IMR-90 (cell line): ENCODE results near the gene KRTAP3-1.

Source experiments
- BHLHE40 ChIP-seq: fragments of 150-350 bp; IDR thresholded peaks from 2 replicates; pipeline ENCODE4 v1.6.1; 2016; ENCODE audit warnings: mild to moderate bottlenecking, low read depth, low read length
- CEBPB ChIP-seq: IDR thresholded peaks from 2 replicates; pipeline ENCODE4 v1.6.1; 2012; ENCODE audit warnings: low read depth, low read length, improper control_type of control experiment
- MAZ ChIP-seq: IDR thresholded peaks from 2 replicates; pipeline ENCODE4 v1.6.1; 2012; ENCODE audit warnings: low read depth, mild to moderate bottlenecking, low read length, improper control_type of control experiment, moderate library complexity, borderline replicate concordance
- MXI1 ChIP-seq: IDR thresholded peaks from 2 replicates; pipeline ENCODE4 v1.6.1; 2012; ENCODE audit warnings: low read depth, mild to moderate bottlenecking, low read length, moderate library complexity, borderline replicate concordance
- POLR2A ChIP-seq: IDR thresholded peaks from 2 replicates; pipeline ENCODE4 v1.6.1; 2012; ENCODE audit warnings: mild to moderate bottlenecking, low read depth, low read length
- RAD21 ChIP-seq: IDR thresholded peaks from 2 replicates; pipeline ENCODE4 v1.6.1; 2012; ENCODE audit warnings: low read length, improper control_type of control experiment
- RCOR1 ChIP-seq: IDR thresholded peaks from 2 replicates; pipeline ENCODE4 v1.6.1; 2012; ENCODE audit warnings: mild to moderate bottlenecking, low read length, improper control_type of control experiment; ENCODE audit not compliant: insufficient replicate concordance
- TF ChIP-seq, protein P1 (sequence below): conservative IDR thresholded peaks from 2 replicates; pipeline ENCODE4 v1.5.1; 2012; ENCODE audit warnings: mild to moderate bottlenecking, low read depth, low read length, improper control_type of control experiment
- TF ChIP-seq, protein P2 (sequence below): fragments of 150-350 bp; IDR thresholded peaks from 2 replicates; pipeline ENCODE4 v1.6.1; 2017; ENCODE audit warnings: mild to moderate bottlenecking, antibody characterized with exemption, low read length, low read depth

DNA sequence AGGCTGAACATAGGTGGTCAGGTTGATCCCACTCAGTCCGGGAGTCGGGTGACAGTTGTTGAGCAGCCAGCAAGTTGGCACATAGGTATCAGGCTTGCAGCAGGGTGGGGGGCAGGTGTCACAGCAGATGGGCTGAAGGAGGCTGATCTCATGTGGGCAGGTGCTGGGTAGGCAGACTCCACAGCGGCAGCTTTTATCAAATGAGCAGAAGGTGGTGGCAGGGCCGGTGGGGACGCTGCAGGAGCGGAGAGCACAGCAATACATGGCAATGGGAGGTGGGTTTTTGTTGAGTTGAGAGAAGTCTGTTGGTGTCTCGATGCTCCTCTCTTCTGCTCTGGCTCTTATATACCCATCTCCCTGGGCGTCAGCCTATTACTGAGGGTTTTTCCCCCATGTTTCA is at the start of gene KRTAP3-1:
- TF ChIP-seq, protein P1, sequence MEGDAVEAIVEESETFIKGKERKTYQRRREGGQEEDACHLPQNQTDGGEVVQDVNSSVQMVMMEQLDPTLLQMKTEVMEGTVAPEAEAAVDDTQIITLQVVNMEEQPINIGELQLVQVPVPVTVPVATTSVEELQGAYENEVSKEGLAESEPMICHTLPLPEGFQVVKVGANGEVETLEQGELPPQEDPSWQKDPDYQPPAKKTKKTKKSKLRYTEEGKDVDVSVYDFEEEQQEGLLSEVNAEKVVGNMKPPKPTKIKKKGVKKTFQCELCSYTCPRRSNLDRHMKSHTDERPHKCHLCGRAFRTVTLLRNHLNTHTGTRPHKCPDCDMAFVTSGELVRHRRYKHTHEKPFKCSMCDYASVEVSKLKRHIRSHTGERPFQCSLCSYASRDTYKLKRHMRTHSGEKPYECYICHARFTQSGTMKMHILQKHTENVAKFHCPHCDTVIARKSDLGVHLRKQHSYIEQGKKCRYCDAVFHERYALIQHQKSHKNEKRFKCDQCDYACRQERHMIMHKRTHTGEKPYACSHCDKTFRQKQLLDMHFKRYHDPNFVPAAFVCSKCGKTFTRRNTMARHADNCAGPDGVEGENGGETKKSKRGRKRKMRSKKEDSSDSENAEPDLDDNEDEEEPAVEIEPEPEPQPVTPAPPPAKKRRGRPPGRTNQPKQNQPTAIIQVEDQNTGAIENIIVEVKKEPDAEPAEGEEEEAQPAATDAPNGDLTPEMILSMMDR = no peak
- TF ChIP-seq RAD21 (no peak), POLR2A (no peak), MAZ (no peak), BHLHE40 (no peak), RCOR1 (no peak), CEBPB (no peak), MXI1 (no peak)
- TF ChIP-seq, protein P2, sequence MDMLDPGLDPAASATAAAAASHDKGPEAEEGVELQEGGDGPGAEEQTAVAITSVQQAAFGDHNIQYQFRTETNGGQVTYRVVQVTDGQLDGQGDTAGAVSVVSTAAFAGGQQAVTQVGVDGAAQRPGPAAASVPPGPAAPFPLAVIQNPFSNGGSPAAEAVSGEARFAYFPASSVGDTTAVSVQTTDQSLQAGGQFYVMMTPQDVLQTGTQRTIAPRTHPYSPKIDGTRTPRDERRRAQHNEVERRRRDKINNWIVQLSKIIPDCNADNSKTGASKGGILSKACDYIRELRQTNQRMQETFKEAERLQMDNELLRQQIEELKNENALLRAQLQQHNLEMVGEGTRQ = no peak
